HepG2 (cell line): Measurements from ENCODE around the gene VPS11. TPM values are rescaled to one million over a fixed set of nuclear protein-coding genes. Genes with fewer than 3 reads are reported as not detected.

Experiments
- ARHGAP35 ChIP-seq: sonication (generic); formaldehyde crosslinking; IDR thresholded peaks from 2 replicates; pipeline ENCODE4 v1.9.0; 2022; ENCODE audit warnings: mild to moderate bottlenecking, inconsistent platforms, moderate library complexity, missing genetic modification reagents, borderline replicate concordance
- ATF3 ChIP-seq: sonication (generic); formaldehyde crosslinking; IDR thresholded peaks from 2 replicates; pipeline ENCODE4 v1.4.0; 2020; ENCODE audit warnings: missing genetic modification reagents
- GATA4 ChIP-seq: sonication (generic); IDR thresholded peaks from 2 replicates; pipeline ENCODE4 v1.6.1; 2016; ENCODE audit warnings: antibody characterized with exemption, low read depth, borderline replicate concordance
- GATAD2A ChIP-seq: IDR thresholded peaks from 2 replicates; pipeline ENCODE4 v1.6.1; 2016
- MAFK ChIP-seq, 2 experiments: IDR thresholded peaks in 1 of 2; conservative IDR thresholded peaks in 1 of 2; 2 replicates each; pipeline ENCODE4 v1.6.1; 2011; ENCODE audit warnings: improper control_type of control experiment in 2 of 2, low read length in 2 of 2
- MATR3 ChIP-seq: sonication (generic); formaldehyde crosslinking; IDR thresholded peaks from 2 replicates; pipeline ENCODE4 v1.4.0; 2020; ENCODE audit warnings: missing genetic modification reagents
- NCOA5 ChIP-seq: sonication (generic); formaldehyde crosslinking; IDR thresholded peaks from 2 replicates; pipeline ENCODE4 v1.4.0; 2020; ENCODE audit warnings: missing genetic modification reagents
- NFAT5 ChIP-seq: sonication (generic); formaldehyde crosslinking; IDR thresholded peaks from 2 replicates; pipeline ENCODE4 v1.4.0; 2020; ENCODE audit warnings: missing genetic modification reagents
- NFKBIZ ChIP-seq: IDR thresholded peaks from 2 replicates; pipeline ENCODE4 v1.6.1; 2018; ENCODE audit warnings: missing genetic modification reagents, missing compliant biosample characterization
- RBM22 ChIP-seq: fragments of 200-400 bp; formaldehyde crosslinking; optimal IDR thresholded peaks from 2 replicates; pipeline ENCODE3; 2017; ENCODE audit warnings: mild to moderate bottlenecking, low read length, moderate library complexity
- SCMH1 ChIP-seq: sonication (generic); formaldehyde crosslinking; IDR thresholded peaks from 2 replicates; pipeline ENCODE4 v1.9.0; 2021; ENCODE audit warnings: missing genetic modification reagents, mild to moderate bottlenecking, borderline replicate concordance
- SMAD1 ChIP-seq: sonication (generic); formaldehyde crosslinking; IDR thresholded peaks from 2 replicates; pipeline ENCODE4 v1.4.0; 2020; ENCODE audit warnings: missing genetic modification reagents, low read depth, mild to moderate bottlenecking, borderline replicate concordance
- SOX5 ChIP-seq: IDR thresholded peaks from 2 replicates; pipeline ENCODE4 v1.6.1; 2016; ENCODE audit warnings: borderline replicate concordance
- U2AF1 ChIP-seq: fragments of 200-400 bp; formaldehyde crosslinking; optimal IDR thresholded peaks from 2 replicates; pipeline ENCODE3; 2017; ENCODE audit warnings: mild to moderate bottlenecking, low read depth, low read length
- ZBTB49 ChIP-seq: sonication (generic); formaldehyde crosslinking; IDR thresholded peaks from 2 replicates; pipeline ENCODE4 v1.4.0; 2020; ENCODE audit warnings: missing genetic modification reagents, borderline replicate concordance
- ZC3H4 ChIP-seq: sonication (generic); formaldehyde crosslinking; IDR thresholded peaks from 2 replicates; pipeline ENCODE4 v1.4.0; 2020; ENCODE audit warnings: missing genetic modification reagents, borderline replicate concordance
- ZNF382 ChIP-seq: sonication (generic); formaldehyde crosslinking; IDR thresholded peaks from 2 replicates; pipeline ENCODE4 v1.5.0; 2020; ENCODE audit warnings: missing genetic modification reagents, mild to moderate bottlenecking, borderline replicate concordance
- ZNF562 ChIP-seq: sonication (generic); formaldehyde crosslinking; IDR thresholded peaks from 2 replicates; pipeline ENCODE4 v1.8.0; 2022; ENCODE audit warnings: missing genetic modification reagents, borderline replicate concordance
- ZNF788 ChIP-seq: sonication (generic); formaldehyde crosslinking; IDR thresholded peaks from 2 replicates; pipeline ENCODE4 v1.5.0; 2020; ENCODE audit warnings: mild to moderate bottlenecking, missing genetic modification reagents, borderline replicate concordance
- polyA plus RNA-seq, 8 experiments: library from polyadenylated mRNA; depleted of rRNA in 3 of 8; stranded (reverse) in 7 of 8; unstranded in 1 of 8; fragments of >200 nt; fragmentation: Illumina TruSeq in 4 of 8; extraction: Trizol in 4 of 8; gene quantifications; 2 replicates each; pipeline versions ENCODE4 v1.2.1 to v1.2.3, GENCODE V29; 2011 to 2016; ENCODE audit warnings: low read depth in 4 of 8, missing spikeins in 1 of 8, mixed read lengths in 1 of 8; ENCODE audit not compliant: insufficient read depth in 1 of 8
- total RNA-seq, 5 experiments: library from RNA; depleted of rRNA; stranded (reverse); fragments of >200 nt; fragmentation: Illumina TruSeq; extraction: Trizol; gene quantifications; 2 replicates each; pipeline ENCODE4 v1.2.3, GENCODE V29; 2016; ENCODE audit warnings: low read depth in 1 of 5

VPS11 gene
- total and polyA plus RNA-seq, 2 of the 13 experiments (the other 11 are each of a cell fraction or from before 2014, with no cell fraction given), result 13.7 to 21.6 TPM

- TF ChIP-seq ZBTB49 (CRISPR knock-in tag), result no peak
- TF ChIP-seq SOX5 (CRISPR knock-in tag), result peak; percentile 48; the same call in 1 of the 2 replicates
- no peak for TF ChIP-seq NCOA5 (CRISPR knock-in tag)
- TF ChIP-seq SCMH1 (CRISPR knock-in tag), result no peak
- TF ChIP-seq NFKBIZ (CRISPR knock-in tag), result peak; percentile 44; the same call in 1 of the 2 replicates
- peak; percentile 40; the same call in 1 of the 2 replicates for TF ChIP-seq GATA4
- no peak for TF ChIP-seq SMAD1 (CRISPR knock-in tag)
- TF ChIP-seq NFAT5, result no peak
- no peak; the same call in 1 of the 2 replicates for TF ChIP-seq ATF3 (CRISPR knock-in tag)
- no peak for TF ChIP-seq MAFK (conservative IDR thresholded peaks at IDR 0.05 in 1 of 2, IDR thresholded peaks at IDR 0.05 in 1 of 2; ENCODE audit: low read length in 2 of 2)
- peak; percentile 50; the same call in 1 of the 2 replicates for TF ChIP-seq ARHGAP35 (CRISPR knock-in tag)
- no peak for TF ChIP-seq ZNF562 (CRISPR knock-in tag)
- TF ChIP-seq ZNF788 (CRISPR knock-in tag), result no peak
- TF ChIP-seq ZC3H4, result no peak
- TF ChIP-seq GATAD2A (CRISPR knock-in tag), result peak; percentile 69
- TF ChIP-seq RBM22, result no peak
- TF ChIP-seq ZNF382 (CRISPR knock-in tag), result no peak
- no peak for TF ChIP-seq U2AF1
- no peak for TF ChIP-seq MATR3 (CRISPR knock-in tag)
These were observed at the start of gene VPS11 (continued) for GRCh38 chr11:119067371-119068222.
